ENCODE data around the gene TCF4.

DNA sequence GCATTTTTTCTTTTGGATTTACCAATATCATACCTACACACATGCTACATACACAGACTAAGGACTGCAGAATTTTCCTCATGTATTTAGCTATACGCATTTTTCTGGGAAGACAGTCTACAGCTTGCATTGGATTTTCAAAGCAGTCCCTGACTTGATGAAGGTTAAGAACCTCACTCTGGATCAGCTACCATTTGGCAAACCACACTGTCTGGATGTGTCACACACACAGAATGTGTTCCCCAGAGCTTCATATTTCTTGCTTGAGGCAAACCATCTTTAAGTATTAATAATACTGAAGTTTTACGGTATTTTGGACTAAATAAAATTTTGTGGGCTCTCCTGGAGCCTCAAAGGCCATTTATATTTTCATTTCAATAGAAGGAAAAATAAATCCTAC lies 102.3 kb downstream of the TCF4 start:
- TF ChIP-seq NFRKB (IDR thresholded peaks at IDR 0.05): no peak
- no peak for TF ChIP-seq SUZ12 (IDR thresholded peaks at IDR 0.05)
- TF ChIP-seq SP1 (IDR thresholded peaks at IDR 0.05): no peak
- TF ChIP-seq FOXA1 (IDR thresholded peaks at IDR 0.05): no peak

Data from HEK293T (cell line).